Lower leg skin (tissue), 3 donors: ENCODE results near the gene VIT.

ENCODE experiments used
- CTCF ChIP-seq, 3 donors: fragments of 450-650 bp; IDR thresholded peaks; one replicate each; pipeline ENCODE4 v1.5.1; 2016; ENCODE audit warnings: antibody characterized with exemption in 3 of 3, mild to moderate bottlenecking in 3 of 3, moderate library complexity in 2 of 3
- POLR2A ChIP-seq, 2 donors: fragments of 450-650 bp; IDR thresholded peaks; one replicate each; pipeline ENCODE4 v1.6.1; 2016 to 2017; ENCODE audit warnings: antibody characterized with exemption in 2 of 2, mild to moderate bottlenecking in 1 of 2, moderate library complexity in 1 of 2

DNA sequence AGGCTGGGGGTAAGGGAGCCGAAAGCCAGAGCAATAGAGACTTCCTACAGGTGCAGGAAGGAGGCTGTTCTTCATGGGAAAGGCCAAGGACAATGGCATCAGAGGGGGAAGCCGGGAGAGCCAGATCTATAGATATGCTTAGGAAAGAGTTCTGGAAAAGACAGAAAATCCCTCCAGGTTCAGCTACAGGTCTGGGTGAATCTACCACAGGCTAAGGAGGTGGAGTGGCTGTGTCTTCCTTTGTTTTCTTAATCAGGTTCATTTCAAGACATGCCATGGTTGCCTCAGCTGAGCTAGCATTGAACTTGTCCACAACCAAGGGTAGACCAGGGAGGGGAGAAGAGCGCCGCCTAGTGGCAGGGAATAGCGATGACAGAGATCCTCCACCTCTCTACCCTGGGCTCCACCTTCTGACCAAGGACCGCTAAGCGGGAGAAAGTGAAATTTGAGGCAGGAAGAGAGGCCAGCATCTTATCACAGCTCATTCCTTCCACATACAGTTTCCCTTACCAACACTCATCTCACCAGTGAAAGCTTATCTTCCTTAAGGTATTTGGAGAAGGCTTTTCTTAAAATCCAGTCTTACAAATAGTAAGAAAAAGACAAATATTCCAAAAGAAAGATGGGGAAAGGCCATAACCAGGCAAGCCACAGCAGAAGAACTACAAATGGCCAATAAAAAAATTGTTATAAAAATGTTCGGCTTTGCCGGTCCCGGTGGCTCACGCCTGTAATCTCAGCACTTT lies 74.2 kb downstream of the VIT start:
- TF ChIP-seq CTCF (IDR thresholded peaks at IDR 0.05) (no peak), POLR2A (IDR thresholded peaks at IDR 0.05) (no peak)
